CD4-positive, alpha-beta T cell (primary cell): ENCODE measurements around the gene BZW1. TPM values are rescaled to one million over a fixed set of nuclear protein-coding genes. Genes with fewer than 3 reads are reported as not detected.

Experiments used
- ATAC-seq: fragments of 200-7000 bp; cut with Tn5 transposase; one replicate; pipeline ENCODE4 v1.10.0; 2022; ENCODE audit warnings: mild to moderate bottlenecking; ENCODE audit not compliant: poor library complexity
- CTCF ChIA-PET: fragments of 350-600 bp; sonication (Branson Sonifier 250); formaldehyde crosslinking; loops from one replicate; lab custom pipeline; 2021; ENCODE audit warnings: antibody characterized with exemption, inconsistent platforms; lab: Charles Lee
- POLR2A ChIA-PET: fragments of 350-600 bp; sonication (Branson Sonifier 250); formaldehyde crosslinking; loops from one replicate; lab custom pipeline; 2021; ENCODE audit warnings: antibody characterized with exemption, inconsistent platforms; lab: Charles Lee
- DNase-seq, 14 experiments: peaks; one replicate each; pipeline ENCODE4 v3.0.0-alpha.2; 2013 to 2020; ENCODE audit warnings: mixed read lengths in 2 of 14
- H3K27ac ChIP-seq, 2 donors: one replicate each; pipeline versions ENCODE4 v1.5.1 to v1.7.0; 2013; ENCODE audit warnings: low read length in 2 of 2, low read depth in 1 of 2, mild to moderate bottlenecking in 1 of 2
- H3K27me3 ChIP-seq, 2 experiments: 1 replicate in 1 of 2; 2 replicates in 1 of 2; pipeline versions ENCODE4 v1.6.1 to v1.7.0; 2013; ENCODE audit warnings: low read length in 2 of 2, control low read depth in 1 of 2, mild to moderate bottlenecking in 1 of 2, moderate library complexity in 1 of 2; ENCODE audit not compliant: insufficient read depth in 2 of 2, control insufficient read depth in 1 of 2
- H3K36me3 ChIP-seq: one replicate; pipeline ENCODE4 v1.6.1; 2013; ENCODE audit warnings: low read length, control low read depth; ENCODE audit not compliant: insufficient read depth
- H3K4me1 ChIP-seq: one replicate; pipeline ENCODE4 v1.6.1; 2013; ENCODE audit warnings: low read length, control low read depth; ENCODE audit not compliant: insufficient read depth
- H3K4me3 ChIP-seq: one replicate; pipeline ENCODE4 v1.5.1; 2013; ENCODE audit warnings: mild to moderate bottlenecking, low read length, moderate library complexity
- H3K9me3 ChIP-seq, 2 experiments: 1 replicate in 1 of 2; 2 replicates in 1 of 2; pipeline versions ENCODE4 v1.6.1 to v1.7.0; 2013; ENCODE audit warnings: low read length in 2 of 2, mild to moderate bottlenecking in 2 of 2, control low read depth in 1 of 2, moderate library complexity in 1 of 2; ENCODE audit not compliant: control insufficient read depth in 1 of 2, insufficient read depth in 1 of 2
- H3K27ac Mint-ChIP-seq: one replicate; pipeline ENCODE4 v1.8.0; 2020; ENCODE audit warnings: mixed read lengths
- H3K27me3 Mint-ChIP-seq: one replicate; pipeline ENCODE4 v1.8.0; 2021; ENCODE audit warnings: mixed read lengths
- H3K36me3 Mint-ChIP-seq: one replicate; pipeline ENCODE4 v1.8.0; 2021; ENCODE audit warnings: low read depth, mixed read lengths
- H3K4me1 Mint-ChIP-seq: one replicate; pipeline ENCODE4 v1.8.0; 2021; ENCODE audit warnings: low read depth, mixed read lengths
- H3K4me3 Mint-ChIP-seq: one replicate; pipeline ENCODE4 v1.8.0; 2020; ENCODE audit warnings: mild to moderate bottlenecking, mixed read lengths
- H3K9me3 Mint-ChIP-seq: one replicate; pipeline ENCODE4 v1.8.0; 2020; ENCODE audit warnings: mixed read lengths
- CTCF ChIP-seq: fragments of 200-600 bp; IDR thresholded peaks from one replicate; pipeline ENCODE4 v1.8.0; 2022; ENCODE audit warnings: antibody characterized with exemption, mild to moderate bottlenecking
- intact Hi-C, 2 experiments: fragments of 100-400 bp; cut with DNase I in 1 of 2; cut with micrococcal nuclease in 1 of 2; formaldehyde crosslinking; loops; one replicate each; pipeline versions ENCODE4 v1.15.1 to v1.9.0; 2023 to 2025; cut with DNase I, micrococcal nuclease
- total RNA-seq, 174 experiments: library from RNA in 2 of 174; stranded (reverse) in 2 of 174; gene quantifications; one replicate each; pipeline ENCODE4 v1.2.3 and lab custom pipeline; 2021 to 2026

BZW1 gene
- total RNA-seq, 2 experiments from 2014 or later: 190 to 192 TPM

- Histone ChIP-seq H3K4me3 (no peak overlapping the region), H3K9me3 (no peaks in the 10 kb centered on the region), H3K27ac (no peak overlapping the region), H3K27me3 (no peaks in the 10 kb centered on the region), H3K4me1 (no peaks in the 10 kb centered on the region), H3K36me3 (peaks cover 53% of the 10 kb centered on the region)
- Mint-ChIP-seq H3K36me3 (peaks cover 56% of the 10 kb centered on the region), H3K27me3 (no peaks in the 10 kb centered on the region), H3K4me3 (peak overlapping the region; percentile 20), H3K4me1 (peaks cover 21% of the 10 kb centered on the region), H3K9me3 (no peaks in the 10 kb centered on the region), H3K27ac (peak overlapping the region; percentile 65)
- DNase-seq (no peak), ATAC-seq (no peak)
- POLR2A ChIA-PET: interaction anchor here (1.7 to 3.7 kb wide), 4 partner anchors 7 to 17 kb away, joined by 4 to 35 read pairs (median 24); partner anchors contain the start of gene CLK1
- CTCF ChIA-PET: interaction anchor here (1.0 to 1.9 kb wide), 3 partner anchors 8 to 137 kb away, joined by 5 to 6 read pairs (median 5); partner anchors contain the start of genes NIF3L1 and PPIL3
- TF ChIP-seq CTCF: no peak
- intact Hi-C loops: loop anchor here in 1 of 2 experiments (5.0 kb wide), 1 partner anchor 37 kb away; the partner anchor contains the start of genes NIF3L1 and PPIL3
These were observed 39.0 kb downstream of the BZW1 start for GRCh38 chr2:200850512-200851256.

DNA sequence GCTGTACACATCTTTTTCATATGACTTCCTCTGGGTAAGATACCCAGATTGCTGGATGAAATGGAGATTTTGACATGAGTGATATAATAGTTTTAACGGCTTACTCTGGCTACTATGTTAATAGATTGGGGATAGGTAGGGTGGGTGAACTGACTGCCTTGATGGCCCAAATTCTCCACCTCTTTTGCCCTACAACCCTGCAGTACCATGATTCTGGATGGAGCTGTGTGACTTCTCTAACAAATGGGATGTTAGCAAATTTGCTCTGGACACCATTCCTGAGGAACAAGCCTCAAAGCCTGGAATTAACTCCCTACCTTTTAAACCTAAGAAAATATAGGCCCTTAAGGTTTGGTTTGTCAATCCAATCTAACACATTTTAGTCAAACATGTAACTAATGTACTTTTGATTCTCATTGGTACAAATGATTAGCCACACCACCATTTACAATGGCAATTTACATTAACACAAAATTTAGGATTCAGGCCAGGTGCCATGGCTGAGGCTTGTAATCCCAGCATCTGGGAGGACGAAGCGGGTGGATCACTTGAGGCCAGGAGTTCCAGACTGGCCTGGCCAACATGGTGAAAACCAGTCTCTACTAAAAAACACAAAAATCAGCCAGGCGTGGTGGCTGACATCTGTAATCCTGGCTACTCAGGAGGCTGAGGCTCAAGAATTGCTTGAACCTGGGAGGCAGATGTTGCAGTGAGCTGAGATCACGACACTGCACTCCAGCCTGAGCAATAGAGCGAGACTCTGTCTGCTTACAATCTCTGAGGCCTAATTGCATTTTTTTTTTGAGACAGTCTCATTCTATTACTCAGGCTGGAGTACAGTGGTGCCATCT, 39.9 kb downstream of the BZW1 start:
- peak overlapping the region; percentile 34 for H3K4me3 Mint-ChIP-seq
- Histone ChIP-seq H3K4me3 (no peak overlapping the region), H3K27ac (no peak overlapping the region), H3K27me3 (no peaks in the 10 kb centered on the region), H3K36me3 (peaks cover 62% of the 10 kb centered on the region), H3K4me1 (no peaks in the 10 kb centered on the region), H3K9me3 (no peaks in the 10 kb centered on the region)
- peaks cover 25% of the 10 kb centered on the region for H3K4me1 Mint-ChIP-seq
- H3K27me3 Mint-ChIP-seq: no peaks in the 10 kb centered on the region
- H3K9me3 Mint-ChIP-seq: no peaks in the 10 kb centered on the region
- intact Hi-C loops: loop anchor here in 1 of 2 experiments (5.0 kb wide), 1 partner anchor 36 kb away; the partner anchor contains the start of genes NIF3L1 and PPIL3
- no peak for TF ChIP-seq CTCF
- DNase-seq (no peak), ATAC-seq (peak; percentile 13)
- H3K27ac Mint-ChIP-seq: peak overlapping the region; percentile 65
- CTCF ChIA-PET: interaction anchor here (1.7 kb wide), 1 partner anchor 138 kb away, joined by 3 read pairs; no protein-coding TSS in a partner anchor
- H3K36me3 Mint-ChIP-seq: peaks cover 65% of the 10 kb centered on the region
- POLR2A ChIA-PET: interaction anchor here (0.6 to 3.7 kb wide), 3 partner anchors 6 to 103 kb away, joined by 3 to 35 read pairs (median 19); partner anchors contain the start of gene CLK1

DNA sequence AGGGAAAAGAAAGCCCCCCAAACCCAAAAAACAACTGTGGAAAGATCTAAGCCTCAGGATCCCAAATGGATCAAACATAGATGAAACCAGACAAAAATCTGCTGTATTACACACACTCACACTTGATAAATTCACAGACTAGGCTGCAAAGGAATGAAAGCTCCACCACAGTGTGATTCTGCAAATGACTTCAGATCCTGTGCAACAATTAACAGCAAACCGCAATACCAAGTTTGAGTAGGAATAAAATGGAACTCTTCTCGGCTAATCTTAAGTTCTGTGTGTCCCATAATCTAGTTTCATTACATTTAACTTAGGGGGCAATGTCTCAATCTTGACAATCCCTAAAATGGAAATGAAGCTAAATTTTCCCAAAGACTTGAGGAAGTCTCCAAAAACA, 40.9 kb downstream of the BZW1 start:
- peaks cover 72% of the 10 kb centered on the region for H3K36me3 ChIP-seq
- H3K27me3 ChIP-seq: no peaks in the 10 kb centered on the region
- POLR2A ChIA-PET: interaction anchor here (2.7 kb wide), 1 partner anchor 11 kb away, joined by 35 read pairs; the partner anchor contains the start of gene CLK1
- TF ChIP-seq CTCF: no peak
- CTCF ChIA-PET: interaction anchor here (0.7 to 1.7 kb wide), 2 partner anchors 49 to 139 kb away, joined by 3 read pairs; no protein-coding TSS in a partner anchor
- peaks cover 35% of the 10 kb centered on the region for H3K4me1 Mint-ChIP-seq
- peak overlapping the region; percentile 12 for H3K4me3 Mint-ChIP-seq
- H3K4me1 ChIP-seq: peaks cover 5% of the 10 kb centered on the region
- no peaks in the 10 kb centered on the region for H3K9me3 ChIP-seq
- DNase-seq (no peak), ATAC-seq (peak; percentile 7)
- H3K4me3 ChIP-seq: no peak overlapping the region
- peak overlapping the region; percentile 65 for H3K27ac Mint-ChIP-seq
- no peak overlapping the region for H3K27ac ChIP-seq
- no peaks in the 10 kb centered on the region for H3K9me3 Mint-ChIP-seq
- peaks cover 75% of the 10 kb centered on the region for H3K36me3 Mint-ChIP-seq
- intact Hi-C loops: loop anchor here in 1 of 2 experiments (5.0 kb wide), 1 partner anchor 35 kb away; the partner anchor contains the start of genes NIF3L1 and PPIL3
- no peaks in the 10 kb centered on the region for H3K27me3 Mint-ChIP-seq
